OCI-LY3 (cell line): ENCODE results near the gene OR2H1.

Experiments used
- EZH2phosphoT487 ChIP-seq: fragments of 200-600 bp; shearing (Covaris generic); IDR thresholded peaks from 2 replicates; pipeline ENCODE4 v1.6.1; 2018; ENCODE audit warnings: antibody characterized with exemption, mixed run types, low read depth
- TF ChIP-seq, protein P1 (sequence below): fragments of 200-600, 300-600 bp; sonication (generic); IDR thresholded peaks from 2 replicates; pipeline ENCODE4 v1.5.1; 2014; ENCODE audit warnings: antibody characterized with exemption, low read length, low read depth

DNA sequence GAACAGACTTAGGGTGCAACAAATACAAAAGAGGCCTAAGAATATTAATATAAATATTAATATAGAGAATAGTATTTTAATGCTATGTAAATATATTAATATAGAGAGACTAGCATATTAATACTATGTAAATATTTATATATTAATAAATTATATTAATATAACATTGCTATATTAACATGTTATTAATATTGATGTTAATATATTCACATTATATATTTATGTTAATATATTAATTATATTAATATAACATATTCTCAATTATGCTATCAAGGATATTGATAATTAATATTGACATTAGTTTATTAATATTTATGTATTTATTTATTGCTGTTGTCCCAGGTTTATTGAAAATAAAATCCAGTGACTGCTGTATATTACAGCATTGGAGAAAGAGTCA is 31.9 kb downstream of the OR2H1 start:
- TF ChIP-seq, protein P1, sequence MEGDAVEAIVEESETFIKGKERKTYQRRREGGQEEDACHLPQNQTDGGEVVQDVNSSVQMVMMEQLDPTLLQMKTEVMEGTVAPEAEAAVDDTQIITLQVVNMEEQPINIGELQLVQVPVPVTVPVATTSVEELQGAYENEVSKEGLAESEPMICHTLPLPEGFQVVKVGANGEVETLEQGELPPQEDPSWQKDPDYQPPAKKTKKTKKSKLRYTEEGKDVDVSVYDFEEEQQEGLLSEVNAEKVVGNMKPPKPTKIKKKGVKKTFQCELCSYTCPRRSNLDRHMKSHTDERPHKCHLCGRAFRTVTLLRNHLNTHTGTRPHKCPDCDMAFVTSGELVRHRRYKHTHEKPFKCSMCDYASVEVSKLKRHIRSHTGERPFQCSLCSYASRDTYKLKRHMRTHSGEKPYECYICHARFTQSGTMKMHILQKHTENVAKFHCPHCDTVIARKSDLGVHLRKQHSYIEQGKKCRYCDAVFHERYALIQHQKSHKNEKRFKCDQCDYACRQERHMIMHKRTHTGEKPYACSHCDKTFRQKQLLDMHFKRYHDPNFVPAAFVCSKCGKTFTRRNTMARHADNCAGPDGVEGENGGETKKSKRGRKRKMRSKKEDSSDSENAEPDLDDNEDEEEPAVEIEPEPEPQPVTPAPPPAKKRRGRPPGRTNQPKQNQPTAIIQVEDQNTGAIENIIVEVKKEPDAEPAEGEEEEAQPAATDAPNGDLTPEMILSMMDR = no peak
- no peak for TF ChIP-seq EZH2phosphoT487
